HCT116 (cell line): ENCODE measurements around the gene STPG3. TPM values are rescaled to one million over a fixed set of nuclear protein-coding genes. Genes with fewer than 3 reads are reported as not detected.

Experiments used
- ATAC-seq: fragments of 200-7000 bp; cut with Tn5 transposase; 2 replicates; pipeline ENCODE4 v1.9.1; 2020; ENCODE audit warnings: mild to moderate bottlenecking, moderate library complexity
- BruUV-seq: library from RNA; stranded (reverse); fragments of 400-500 nt; replicated peaks from 2 replicates; lab custom pipeline; 2021; lab: Mats Ljungman, UMichigan
- CTCF ChIA-PET: fragments of 300-600 bp; sonication (Branson Sonifier 250); formaldehyde crosslinking; loops from one replicate; lab custom pipeline; 2021; ENCODE audit warnings: antibody characterized with exemption; lab: Charles Lee
- POLR2A ChIA-PET: fragments of 300-600, 350-600 bp; sonication (Branson Sonifier 250); formaldehyde crosslinking; loops from one replicate; lab custom pipeline; 2021; ENCODE audit warnings: antibody characterized with exemption; lab: Charles Lee
- RAD21 ChIA-PET, 2 experiments: fragments of 300-600 bp; sonication (Branson Sonifier 250); formaldehyde crosslinking; loops; one replicate each; lab custom pipeline; 2023; ENCODE audit warnings: low total read pairs in 2 of 2; ENCODE audit not compliant: uncharacterized antibody in 2 of 2, unreplicated experiment in 2 of 2, low non-redundant PET in 1 of 2; lab: Charles Lee
- DNase-seq: peaks from one replicate; pipeline ENCODE4 v3.0.0-alpha.2; 2010; ENCODE audit warnings: low read depth, low spot score
- H2AFZ ChIP-seq: fragments of 200-600 bp; shearing (Covaris generic), sonication (generic); 2 replicates; pipeline ENCODE4 v1.6.1; 2017; ENCODE audit warnings: low read depth, mixed run types, mixed read lengths, antibody characterized with exemption, low read length; ENCODE audit not compliant: poor library complexity, severe bottlenecking
- H3K27ac ChIP-seq: 2 replicates; pipeline ENCODE4 v1.5.1; 2012; ENCODE audit warnings: low read depth, low read length
- H3K27me3 ChIP-seq: fragments of 200-600 bp; sonication (generic); 2 replicates; pipeline ENCODE4 v1.6.1; 2016; ENCODE audit warnings: mixed run types, low read length, mixed read lengths; ENCODE audit not compliant: insufficient read depth
- H3K36me3 ChIP-seq, 2 experiments: fragments of 200-500 bp in 1 of 2; fragments of 200-600 bp in 1 of 2; sonication (Bioruptor generic) in 1 of 2; sonication (generic) in 1 of 2; 2 replicates each; pipeline versions ENCODE4 v1.5.1 to v1.6.1; 2014 to 2016; ENCODE audit warnings: low read length in 2 of 2, inconsistent platforms in 1 of 2, mixed read lengths in 1 of 2, mixed run types in 1 of 2; ENCODE audit not compliant: insufficient read depth in 2 of 2, control insufficient read depth in 1 of 2
- H3K4me1 ChIP-seq, 2 experiments: fragments of 200-600 bp in 1 of 2; sonication (generic) in 1 of 2; 2 replicates each; pipeline versions ENCODE4 v1.5.1 to v1.6.1; 2012 to 2017; ENCODE audit warnings: low read length in 2 of 2, inconsistent platforms in 1 of 2, mild to moderate bottlenecking in 1 of 2, mixed read lengths in 1 of 2, mixed run types in 1 of 2, moderate library complexity in 1 of 2; ENCODE audit not compliant: insufficient read depth in 2 of 2, control insufficient read depth in 1 of 2
- H3K4me2 ChIP-seq: fragments of 200-600 bp; sonication (generic); 2 replicates; pipeline ENCODE4 v1.6.1; 2017; ENCODE audit warnings: mixed run types, low read length, mixed read lengths
- H3K4me3 ChIP-seq, 2 experiments: fragments of 200-600 bp in 1 of 2; sonication (generic) in 1 of 2; replicated peaks in 1 of 2; 2 replicates each; pipeline ENCODE4 v1.5.1; 2011 to 2016; ENCODE audit warnings: low read length in 2 of 2, control low read depth in 1 of 2, low read depth in 1 of 2, mild to moderate bottlenecking in 1 of 2, mixed read lengths in 1 of 2, mixed run types in 1 of 2
- H3K79me2 ChIP-seq: fragments of 200-600 bp; sonication (generic); 2 replicates; pipeline ENCODE4 v1.6.1; 2017; ENCODE audit warnings: mild to moderate bottlenecking, mixed run types, low read length, moderate library complexity, mixed read lengths; ENCODE audit not compliant: insufficient read depth
- H3K9ac ChIP-seq: fragments of 200-600 bp; sonication (generic); 2 replicates; pipeline ENCODE4 v1.6.1; 2016; ENCODE audit warnings: low read length, mixed read lengths
- H3K9me2 ChIP-seq: fragments of 200-600 bp; sonication (generic), shearing (Covaris generic); 2 replicates; pipeline ENCODE4 v1.6.1; 2017; ENCODE audit warnings: mixed run types, mild to moderate bottlenecking, moderate library complexity; ENCODE audit not compliant: insufficient read depth
- H3K9me3 ChIP-seq, 2 experiments: fragments of 200-500 bp in 1 of 2; fragments of 200-600 bp in 1 of 2; sonication (Bioruptor generic) in 1 of 2; sonication (generic) in 1 of 2; 2 replicates each; pipeline ENCODE4 v1.6.1; 2014 to 2017; ENCODE audit warnings: low read length in 2 of 2, mixed read lengths in 2 of 2, inconsistent platforms in 1 of 2, low read depth in 1 of 2, mild to moderate bottlenecking in 1 of 2, mixed run types in 1 of 2, moderate library complexity in 1 of 2; ENCODE audit not compliant: control insufficient read depth in 1 of 2, insufficient read depth in 1 of 2
- H4K20me1 ChIP-seq: fragments of 200-600 bp; sonication (generic), shearing (Covaris generic); 2 replicates; pipeline ENCODE4 v1.6.1; 2017; ENCODE audit warnings: mixed run types, mild to moderate bottlenecking, moderate library complexity; ENCODE audit not compliant: insufficient read depth
- CBX3 ChIP-seq: IDR thresholded peaks from 2 replicates; pipeline ENCODE4 v1.6.1; 2012; ENCODE audit warnings: low read depth
- CEBPB ChIP-seq: IDR thresholded peaks from 2 replicates; pipeline ENCODE4 v1.6.1; 2012; ENCODE audit warnings: low read depth
- CTCF ChIP-seq, 3 experiments: fragments of 200-600 bp in 1 of 3; sonication (generic) in 1 of 3; IDR thresholded peaks in 2 of 3; conservative IDR thresholded peaks in 1 of 3; 2 replicates each; pipeline ENCODE4 v1.5.1; 2012 to 2017; ENCODE audit warnings: low read depth in 2 of 3, low read length in 2 of 3, antibody characterized with exemption in 1 of 3, borderline replicate concordance in 1 of 3, control low read depth in 1 of 3, mild to moderate bottlenecking in 1 of 3, mixed read lengths in 1 of 3, mixed run types in 1 of 3, moderate library complexity in 1 of 3; ENCODE audit not compliant: insufficient read depth in 1 of 3
- EGR1 ChIP-seq: IDR thresholded peaks from 2 replicates; pipeline ENCODE4 v1.6.1; 2012; ENCODE audit warnings: low read depth
- ELF1 ChIP-seq: IDR thresholded peaks from 2 replicates; pipeline ENCODE4 v1.6.1; 2012; ENCODE audit warnings: low read depth, borderline replicate concordance
- EZH2 ChIP-seq: fragments of 200-600 bp; sonication (generic); IDR thresholded peaks from 2 replicates; pipeline ENCODE4 v1.6.1; 2017; ENCODE audit warnings: antibody characterized with exemption, mixed run types
- EZH2phosphoT487 ChIP-seq: fragments of 200-600 bp; IDR thresholded peaks from 2 replicates; pipeline ENCODE4 v1.6.1; 2018; ENCODE audit warnings: antibody characterized with exemption, borderline replicate concordance
- JUND ChIP-seq: IDR thresholded peaks from 2 replicates; pipeline ENCODE4 v1.6.1; 2012
- MAX ChIP-seq: IDR thresholded peaks from 2 replicates; pipeline ENCODE4 v1.6.1; 2012
- POLR2A ChIP-seq: IDR thresholded peaks from 2 replicates; pipeline ENCODE4 v1.7.0; 2011; ENCODE audit warnings: borderline replicate concordance; ENCODE audit not compliant: insufficient read depth, insufficient read length; ENCODE audit errors: extremely low read depth
- REST ChIP-seq: IDR thresholded peaks from 2 replicates; pipeline ENCODE4 v1.6.1; 2012; ENCODE audit warnings: low read depth
- SIN3A ChIP-seq: IDR thresholded peaks from 2 replicates; pipeline ENCODE4 v1.6.1; 2012; ENCODE audit warnings: low read depth
- SRF ChIP-seq: IDR thresholded peaks from 2 replicates; pipeline ENCODE4 v1.6.1; 2012; ENCODE audit warnings: low read depth
- TCF7L2 ChIP-seq: IDR thresholded peaks from 2 replicates; pipeline ENCODE4 v1.7.0; 2011; ENCODE audit warnings: borderline replicate concordance, inconsistent platforms; ENCODE audit not compliant: insufficient read depth, insufficient read length; ENCODE audit errors: extremely low read depth
- YY1 ChIP-seq: IDR thresholded peaks from 2 replicates; pipeline ENCODE4 v1.6.1; 2011; ENCODE audit warnings: low read length, low read depth, moderate library complexity, mild to moderate bottlenecking; ENCODE audit not compliant: insufficient replicate concordance; ENCODE audit errors: extremely low read depth
- ZBTB33 ChIP-seq: IDR thresholded peaks from 2 replicates; pipeline ENCODE4 v1.6.1; 2011; ENCODE audit warnings: mild to moderate bottlenecking, low read length, moderate library complexity; ENCODE audit not compliant: insufficient replicate concordance; ENCODE audit errors: extremely low read depth
- ZFX ChIP-seq: fragments of 450-650 bp; IDR thresholded peaks from 2 replicates; pipeline ENCODE4 v1.6.1; 2017
- ZNF274 ChIP-seq: fragments of 200-500 bp; sonication (Bioruptor generic); IDR thresholded peaks from 2 replicates; pipeline ENCODE4 v1.6.1; 2014; ENCODE audit warnings: mild to moderate bottlenecking, low read depth, low read length, inconsistent platforms
- intact Hi-C: fragments of 100-400 bp; cut with micrococcal nuclease; formaldehyde crosslinking; loops from 2 replicates; pipeline ENCODE4 v1.10.0; 2022
- total RNA-seq: library from RNA; stranded (reverse); gene quantifications from one replicate; pipeline ENCODE4 v1.2.1, GENCODE V29; 2021; ENCODE audit not compliant: unreplicated experiment

STPG3 gene
- total RNA-seq, 1 experiment from 2014 or later, result not detected

- TF ChIP-seq REST (no peak), EGR1 (no peak)
Measured at GRCh38 chr9:137221095-137221505, 30.0 kb upstream of the STPG3 start (continued).

GRCh38 chr9:137221506-137222111, 29.5 kb upstream of the STPG3 start:
- Histone ChIP-seq H2AFZ (no peak overlapping the region), H4K20me1 (no peaks in the 10 kb centered on the region), H3K4me2 (peak overlapping the region; percentile 74), H3K36me3 (no peaks in the 10 kb centered on the region), H3K9me3 (no peaks in the 10 kb centered on the region), H3K79me2 (no peaks in the 10 kb centered on the region), H3K27me3 (no peaks in the 10 kb centered on the region), H3K4me1 (peaks cover 51 to 80% of the 10 kb centered on the region in 2 experiments), H3K27ac (peak overlapping the region; percentile 98; the same call in 1 of the 2 replicates), H3K4me3 (peak overlapping the region; percentile 50 to 60), H3K9ac (peak overlapping the region; percentile 59), H3K9me2 (no peaks in the 10 kb centered on the region)
- BruUV-seq, result no TSS peak
- ATAC-seq (no peak), DNase-seq (no peak)
- CTCF ChIA-PET, result no interaction called here
- POLR2A ChIA-PET, result interaction anchor here (1.2 kb wide), 1 partner anchor 19 kb away, joined by 3 read pairs; the partner anchor contains the start of gene TUBB4B
- RAD21 ChIA-PET, result no interaction called here
- intact Hi-C loops, result loop anchor here (2.0 to 10.0 kb wide), 3 partner anchors 17 to 437 kb away; partner anchors contain the start of genes NDOR1 and TMEM203
- TF ChIP-seq CBX3, result no peak
- TF ChIP-seq SIN3A, result no peak
- no peak for TF ChIP-seq TCF7L2
- TF ChIP-seq EZH2phosphoT487, result no peak
- no peak for TF ChIP-seq CTCF (IDR thresholded peaks at IDR 0.05 in 2 of 3, conservative IDR thresholded peaks at IDR 0.05 in 1 of 3; ENCODE audit: borderline replicate concordance in 1 of 3, insufficient read depth in 1 of 3, low read depth in 2 of 3, low read length in 2 of 3)
- no peak for TF ChIP-seq ZNF274
- no peak for TF ChIP-seq ELF1
- TF ChIP-seq MAX, result no peak
- TF ChIP-seq JUND, result no peak
- no peak for TF ChIP-seq EGR1
- no peak for TF ChIP-seq CEBPB
- no peak for TF ChIP-seq YY1
- TF ChIP-seq ZFX, result no peak
- no peak for TF ChIP-seq ZBTB33
- no peak for TF ChIP-seq EZH2
- TF ChIP-seq SRF, result no peak
- no peak for TF ChIP-seq POLR2A
